NCI-H2196 (cell line): ENCODE results near the gene NME7.
A peak's percentile ranks its signal among the peaks of the same experiment; 100 is the strongest.
"Not testable (repeated sequence)": the region's sequence is repeated elsewhere in the genome, so short reads cannot be mapped to it uniquely, and the experiment has no call there.

Experiments
- DNase-seq: peaks from one replicate; lab custom pipeline; 2025; ENCODE audit not compliant: unreplicated experiment; lab: John Stamatoyannopoulos, UW

NME7 gene, protein sequence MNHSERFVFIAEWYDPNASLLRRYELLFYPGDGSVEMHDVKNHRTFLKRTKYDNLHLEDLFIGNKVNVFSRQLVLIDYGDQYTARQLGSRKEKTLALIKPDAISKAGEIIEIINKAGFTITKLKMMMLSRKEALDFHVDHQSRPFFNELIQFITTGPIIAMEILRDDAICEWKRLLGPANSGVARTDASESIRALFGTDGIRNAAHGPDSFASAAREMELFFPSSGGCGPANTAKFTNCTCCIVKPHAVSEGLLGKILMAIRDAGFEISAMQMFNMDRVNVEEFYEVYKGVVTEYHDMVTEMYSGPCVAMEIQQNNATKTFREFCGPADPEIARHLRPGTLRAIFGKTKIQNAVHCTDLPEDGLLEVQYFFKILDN

GRCh38 chr1:169367686-169368405, at the start of gene NME7, which contains the start of gene BLZF1:
NME7 (minus strand) TSS chr1:169367797; CDS start chr1:169367710, 87 bp downstream.
BLZF1 (plus strand) TSS chr1:169368195; CDS start chr1:169369523, 1,328 bp downstream.
- DNase-seq: peak; percentile 98

DNA sequence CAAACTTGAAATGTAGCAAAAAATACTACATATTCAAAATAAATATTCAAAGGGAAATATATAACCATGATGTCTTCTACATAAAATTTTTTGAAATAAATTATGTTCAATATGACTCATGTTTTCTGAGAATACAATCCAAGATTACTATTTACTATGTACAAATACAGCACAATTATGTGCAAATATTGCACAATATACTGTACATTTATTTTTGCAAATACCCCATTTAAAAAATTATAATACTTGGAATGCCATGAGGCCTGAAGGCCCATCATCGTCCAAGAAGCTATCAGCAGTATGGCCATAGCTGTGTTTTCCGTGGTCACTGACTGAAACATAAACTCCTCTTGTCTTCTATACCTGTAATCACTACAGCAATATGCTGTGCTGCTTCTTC, 47.4 kb upstream of the NME7 start:
- DNase-seq: no peak

DNA sequence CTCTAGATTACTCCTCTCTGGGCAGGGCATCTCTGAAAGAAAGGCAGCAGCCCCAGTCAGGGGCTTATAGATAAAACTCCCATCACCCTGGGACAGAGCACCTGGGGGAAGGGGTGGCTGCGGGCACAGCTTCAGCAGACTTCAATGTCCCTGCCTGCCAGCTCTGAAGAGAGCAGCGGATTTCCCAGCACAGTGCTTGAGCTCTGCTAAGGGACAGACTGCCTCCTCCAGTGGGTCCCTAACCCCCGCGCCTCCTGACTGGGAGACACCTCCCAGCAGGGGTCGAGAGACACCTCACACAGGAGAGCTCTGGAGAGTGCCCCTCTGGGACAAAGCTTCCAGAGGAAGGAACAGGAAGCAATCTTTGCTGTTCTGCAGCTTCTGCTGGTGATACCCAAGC, 40.7 kb upstream of the NME7 start:
- DNase-seq: not testable (repeated sequence)

DNA sequence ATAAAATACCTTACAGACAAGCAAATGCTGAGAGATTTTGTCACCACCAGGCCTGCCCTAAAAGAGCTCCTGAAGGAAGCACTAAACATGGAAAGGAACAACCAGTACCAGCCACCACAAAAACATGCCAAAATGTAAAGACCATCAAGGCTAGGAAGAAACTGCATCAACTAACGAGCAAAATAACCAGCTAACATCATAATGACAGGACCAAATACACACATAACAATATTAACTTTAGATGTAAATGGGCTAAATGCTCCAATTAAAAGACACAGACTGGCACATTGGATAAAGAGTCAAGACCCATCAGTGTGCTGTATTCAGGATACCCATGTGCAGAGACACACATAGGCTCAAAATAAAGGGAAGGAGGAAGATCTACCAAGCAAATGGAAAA, 35.0 kb upstream of the NME7 start:
- not testable (repeated sequence) for DNase-seq

DNA sequence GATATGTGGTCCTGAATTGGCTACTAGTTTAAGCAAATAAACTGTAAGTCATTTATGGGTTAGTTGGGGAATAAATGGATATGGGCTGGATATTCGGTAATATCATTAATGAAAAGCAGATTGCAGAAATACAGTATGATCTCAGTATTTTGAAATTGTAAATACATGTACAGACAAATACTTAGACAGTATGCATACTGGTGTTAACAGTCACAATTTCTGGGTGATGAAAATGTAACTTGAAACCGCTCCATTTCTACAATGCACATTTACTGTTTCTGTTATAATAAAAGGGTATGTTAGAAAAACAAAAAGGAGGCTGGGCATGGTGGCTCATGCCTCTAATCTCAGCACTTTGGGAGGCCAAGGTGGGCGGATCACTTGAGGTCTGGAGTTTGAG, 28.4 kb upstream of the NME7 start:
- no peak for DNase-seq

- no peak for DNase-seq
Observed at GRCh38 chr1:169392406-169392805, 24.8 kb upstream of the NME7 start.

- DNase-seq: no peak
Observed at GRCh38 chr1:169390303-169390702, 22.7 kb upstream of the NME7 start.

- no peak for DNase-seq
Observed at GRCh38 chr1:169387399-169387798, 19.8 kb upstream of the NME7 start.

DNA sequence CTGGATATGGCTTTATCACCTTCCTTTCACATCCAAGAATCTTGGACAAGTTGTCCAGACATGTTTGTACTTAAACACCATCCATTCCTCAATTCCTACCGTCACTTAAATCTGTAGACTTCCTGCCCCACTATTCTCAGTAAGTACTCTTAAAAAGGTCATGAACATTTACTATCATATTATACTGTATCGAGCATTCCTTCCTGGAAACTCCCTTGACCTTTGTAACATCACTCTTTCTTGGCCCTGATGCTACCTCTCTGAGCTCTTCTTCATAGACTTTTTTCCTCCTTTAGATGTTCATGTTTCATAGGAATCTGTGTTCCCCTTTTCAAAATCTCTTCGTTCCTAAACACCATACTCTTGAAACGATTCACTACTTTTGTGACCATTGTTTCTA, 15.9 kb upstream of the NME7 start:
- no peak for DNase-seq

GRCh38 chr1:169381162-169381561, 13.6 kb upstream of the NME7 start:
- no peak for DNase-seq

DNA sequence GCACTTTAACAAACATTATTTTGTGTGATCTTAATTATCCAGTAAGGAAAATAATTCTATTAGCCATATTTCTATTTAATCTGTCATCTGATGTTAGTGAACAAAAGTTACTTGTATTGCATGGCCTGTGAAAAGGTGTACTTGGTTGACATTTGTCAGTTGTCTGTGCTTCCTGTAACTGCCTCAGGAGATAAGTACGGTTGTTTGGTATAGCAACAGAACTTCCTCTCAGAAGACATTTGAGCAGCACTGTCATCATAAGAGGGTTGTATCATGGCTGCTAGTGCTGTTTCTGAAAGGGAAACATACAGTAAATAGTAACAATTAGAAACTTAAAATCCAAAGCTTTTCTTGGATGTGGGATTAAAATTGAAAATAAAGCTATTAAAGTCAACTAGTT, 3.8 kb upstream of the NME7 start:
- no peak for DNase-seq

DNA sequence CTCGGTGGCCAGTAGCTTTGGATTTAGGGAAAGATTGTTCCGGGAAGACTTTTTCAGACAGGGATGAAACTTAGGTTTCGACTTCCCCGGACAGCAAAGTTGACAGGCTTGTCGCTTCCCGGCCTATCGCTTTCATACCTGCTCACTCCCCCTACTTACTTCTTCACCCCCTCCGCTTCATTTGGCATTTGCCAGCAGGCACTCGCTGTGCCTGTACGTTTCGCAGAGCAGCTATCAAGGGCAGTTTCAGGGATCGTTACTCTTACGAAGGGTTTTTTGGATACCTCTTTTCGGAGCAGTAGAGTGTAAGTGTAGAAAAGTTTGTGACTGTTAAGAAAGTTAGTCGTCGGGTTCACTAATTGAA, 791 bp upstream of the NME7 start:
- no peak for DNase-seq

- no peak for DNase-seq
Observed at GRCh38 chr1:169367096-169367685, 406 bp downstream of the NME7 start.

DNA sequence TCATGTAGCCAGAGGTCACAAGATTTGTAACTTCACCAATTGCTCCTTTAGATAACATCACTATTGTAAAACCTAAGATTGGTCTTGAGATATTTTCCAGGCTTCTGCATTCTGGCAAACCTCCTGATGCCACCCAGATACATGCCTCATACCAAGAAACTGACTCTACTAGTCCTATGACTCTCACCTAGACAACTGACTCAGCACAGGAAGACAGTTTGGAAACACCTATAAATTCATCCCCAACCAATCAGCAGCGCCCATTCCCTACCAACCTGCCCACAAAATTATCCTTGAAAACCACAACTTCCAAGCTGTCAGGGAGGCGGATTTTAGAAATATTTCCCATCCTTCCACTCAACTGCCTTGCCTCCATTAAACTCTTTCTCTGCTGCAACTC, 2.6 kb downstream of the NME7 start:
- no peak for DNase-seq

- DNase-seq: no peak
Observed at GRCh38 chr1:169363046-169363730, 4.4 kb downstream of the NME7 start.

- no peak for DNase-seq
Observed at GRCh38 chr1:169361281-169361680, 6.3 kb downstream of the NME7 start.

- DNase-seq: no peak
Observed at GRCh38 chr1:169360415-169360814, 7.2 kb downstream of the NME7 start.

GRCh38 chr1:169348383-169349036, 19.1 kb downstream of the NME7 start:
- peak; percentile 69 for DNase-seq

- DNase-seq: no peak
Observed at GRCh38 chr1:169347688-169348382, 19.8 kb downstream of the NME7 start.

GRCh38 chr1:169346036-169346589, 21.5 kb downstream of the NME7 start:
- no peak for DNase-seq
